Astrocyte (in vitro differentiated cells and primary cell): Measurements from ENCODE around the gene ATRAID. TPM values are rescaled to one million over a fixed set of nuclear protein-coding genes. Genes with fewer than 3 reads are reported as not detected.
A peak's percentile ranks its signal among the peaks of the same experiment; 100 is the strongest.

ENCODE experiments used
- DNase-seq: peaks from one replicate; pipeline ENCODE4 v3.0.0-alpha.2; 2010; ENCODE audit warnings: low read depth
- FAIRE-seq: peaks from 2 replicates; lab custom pipeline; 2011; peaks lifted over from hg19 to GRCh38; lab: Jason Lieb, UNC
- H2AFZ ChIP-seq: 2 replicates; pipeline ENCODE4 v1.6.0; 2012; ENCODE audit warnings: low read depth, low read length, inconsistent platforms
- H3K27ac ChIP-seq: 2 replicates; pipeline ENCODE4 v1.5.1; 2011; ENCODE audit warnings: low read depth, low read length, inconsistent platforms
- H3K27me3 ChIP-seq: 2 replicates; pipeline ENCODE4 v1.6.0; 2011; ENCODE audit warnings: low read length, inconsistent platforms; ENCODE audit not compliant: insufficient read depth
- H3K36me3 ChIP-seq: 2 replicates; pipeline ENCODE4 v1.5.1; 2011; ENCODE audit warnings: low read length, inconsistent platforms; ENCODE audit not compliant: insufficient read depth
- H3K4me1 ChIP-seq: 2 replicates; pipeline ENCODE4 v1.5.1; 2011; ENCODE audit warnings: low read length, inconsistent platforms; ENCODE audit not compliant: insufficient read depth
- H3K4me2 ChIP-seq: 2 replicates; pipeline ENCODE4 v1.6.0; 2012; ENCODE audit warnings: low read length, inconsistent platforms
- H3K4me3 ChIP-seq: 2 replicates; pipeline ENCODE4 v1.5.1; 2011; ENCODE audit warnings: low read depth, mild to moderate bottlenecking, low read length, inconsistent platforms; ENCODE audit not compliant: insufficient read depth
- H3K79me2 ChIP-seq: 2 replicates; pipeline ENCODE4 v1.6.0; 2012; ENCODE audit warnings: mild to moderate bottlenecking, low read length, inconsistent platforms; ENCODE audit not compliant: insufficient read depth
- H3K9ac ChIP-seq: 2 replicates; pipeline ENCODE4 v1.6.0; 2012; ENCODE audit warnings: mild to moderate bottlenecking, low read length, inconsistent platforms
- H3K9me3 ChIP-seq: 2 replicates; pipeline ENCODE4 v1.5.1; 2012; ENCODE audit warnings: low read depth, mild to moderate bottlenecking, low read length, inconsistent platforms; ENCODE audit not compliant: insufficient read depth
- H4K20me1 ChIP-seq: 2 replicates; pipeline ENCODE4 v1.6.0; 2012; ENCODE audit warnings: low read length, inconsistent platforms; ENCODE audit not compliant: insufficient read depth
- H3K27ac Mint-ChIP-seq: one replicate; pipeline ENCODE4 v1.8.0; 2021; ENCODE audit warnings: mild to moderate bottlenecking, mixed read lengths; ENCODE audit not compliant: unreplicated experiment
- H3K27me3 Mint-ChIP-seq: one replicate; pipeline ENCODE4 v1.8.0; 2021; ENCODE audit warnings: low read depth, mixed read lengths; ENCODE audit not compliant: unreplicated experiment
- H3K36me3 Mint-ChIP-seq: one replicate; pipeline ENCODE4 v1.8.0; 2021; ENCODE audit warnings: low read depth, mixed read lengths; ENCODE audit not compliant: unreplicated experiment
- H3K4me1 Mint-ChIP-seq: one replicate; pipeline ENCODE4 v1.8.0; 2021; ENCODE audit warnings: low read depth, mixed read lengths; ENCODE audit not compliant: unreplicated experiment
- H3K4me3 Mint-ChIP-seq: one replicate; pipeline ENCODE4 v1.8.0; 2021; ENCODE audit warnings: mild to moderate bottlenecking, moderate library complexity, mixed read lengths; ENCODE audit not compliant: unreplicated experiment
- H3K9me3 Mint-ChIP-seq: one replicate; pipeline ENCODE4 v1.8.0; 2021; ENCODE audit warnings: mild to moderate bottlenecking, mixed read lengths; ENCODE audit not compliant: unreplicated experiment
- EZH2 ChIP-seq: IDR thresholded peaks from 2 replicates; pipeline ENCODE4 v1.6.1; 2012; ENCODE audit warnings: mild to moderate bottlenecking, low read length, inconsistent platforms; ENCODE audit not compliant: insufficient read depth
- total RNA-seq: library from RNA; stranded (reverse); gene quantifications from 2 replicates; pipeline ENCODE4 v1.2.1, GENCODE V29; 2021
- TF ChIP-seq, protein P1 (sequence below): IDR thresholded peaks from 2 replicates; pipeline ENCODE4 v1.5.1; 2011; ENCODE audit warnings: low read depth, mild to moderate bottlenecking, inconsistent platforms, low read length, moderate library complexity; ENCODE audit not compliant: insufficient read depth

ATRAID gene
- total RNA-seq, 1 donor from 2014 or later, result 62.9 TPM

GRCh38 chr2:27264253-27264752, 52.5 kb downstream of the ATRAID start:
- H3K4me1 Mint-ChIP-seq, result peaks cover 3% of the 10 kb centered on the region
- Histone ChIP-seq H3K9ac (no peak overlapping the region), H3K27ac (no peak overlapping the region), H3K27me3 (peaks cover 78% of the 10 kb centered on the region), H3K4me3 (peak overlapping the region; percentile 46), H3K9me3 (peaks cover 2% of the 10 kb centered on the region), H3K36me3 (no peaks in the 10 kb centered on the region), H3K4me2 (peak overlapping the region; percentile 81), H2AFZ (peak overlapping the region; percentile 41), H3K4me1 (peaks cover 6% of the 10 kb centered on the region), H4K20me1 (peaks cover 14% of the 10 kb centered on the region), H3K79me2 (no peaks in the 10 kb centered on the region)
- H3K27ac Mint-ChIP-seq, result no peak overlapping the region
- FAIRE-seq (no peak), DNase-seq (no peak)
- H3K27me3 Mint-ChIP-seq, result peaks cover 41% of the 10 kb centered on the region
- TF ChIP-seq, protein P1, sequence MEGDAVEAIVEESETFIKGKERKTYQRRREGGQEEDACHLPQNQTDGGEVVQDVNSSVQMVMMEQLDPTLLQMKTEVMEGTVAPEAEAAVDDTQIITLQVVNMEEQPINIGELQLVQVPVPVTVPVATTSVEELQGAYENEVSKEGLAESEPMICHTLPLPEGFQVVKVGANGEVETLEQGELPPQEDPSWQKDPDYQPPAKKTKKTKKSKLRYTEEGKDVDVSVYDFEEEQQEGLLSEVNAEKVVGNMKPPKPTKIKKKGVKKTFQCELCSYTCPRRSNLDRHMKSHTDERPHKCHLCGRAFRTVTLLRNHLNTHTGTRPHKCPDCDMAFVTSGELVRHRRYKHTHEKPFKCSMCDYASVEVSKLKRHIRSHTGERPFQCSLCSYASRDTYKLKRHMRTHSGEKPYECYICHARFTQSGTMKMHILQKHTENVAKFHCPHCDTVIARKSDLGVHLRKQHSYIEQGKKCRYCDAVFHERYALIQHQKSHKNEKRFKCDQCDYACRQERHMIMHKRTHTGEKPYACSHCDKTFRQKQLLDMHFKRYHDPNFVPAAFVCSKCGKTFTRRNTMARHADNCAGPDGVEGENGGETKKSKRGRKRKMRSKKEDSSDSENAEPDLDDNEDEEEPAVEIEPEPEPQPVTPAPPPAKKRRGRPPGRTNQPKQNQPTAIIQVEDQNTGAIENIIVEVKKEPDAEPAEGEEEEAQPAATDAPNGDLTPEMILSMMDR, result no peak
- peak; percentile 90 for TF ChIP-seq EZH2
- peaks cover 3% of the 10 kb centered on the region for H3K9me3 Mint-ChIP-seq
- H3K36me3 Mint-ChIP-seq, result no peaks in the 10 kb centered on the region
- H3K4me3 Mint-ChIP-seq, result no peak overlapping the region

DNA sequence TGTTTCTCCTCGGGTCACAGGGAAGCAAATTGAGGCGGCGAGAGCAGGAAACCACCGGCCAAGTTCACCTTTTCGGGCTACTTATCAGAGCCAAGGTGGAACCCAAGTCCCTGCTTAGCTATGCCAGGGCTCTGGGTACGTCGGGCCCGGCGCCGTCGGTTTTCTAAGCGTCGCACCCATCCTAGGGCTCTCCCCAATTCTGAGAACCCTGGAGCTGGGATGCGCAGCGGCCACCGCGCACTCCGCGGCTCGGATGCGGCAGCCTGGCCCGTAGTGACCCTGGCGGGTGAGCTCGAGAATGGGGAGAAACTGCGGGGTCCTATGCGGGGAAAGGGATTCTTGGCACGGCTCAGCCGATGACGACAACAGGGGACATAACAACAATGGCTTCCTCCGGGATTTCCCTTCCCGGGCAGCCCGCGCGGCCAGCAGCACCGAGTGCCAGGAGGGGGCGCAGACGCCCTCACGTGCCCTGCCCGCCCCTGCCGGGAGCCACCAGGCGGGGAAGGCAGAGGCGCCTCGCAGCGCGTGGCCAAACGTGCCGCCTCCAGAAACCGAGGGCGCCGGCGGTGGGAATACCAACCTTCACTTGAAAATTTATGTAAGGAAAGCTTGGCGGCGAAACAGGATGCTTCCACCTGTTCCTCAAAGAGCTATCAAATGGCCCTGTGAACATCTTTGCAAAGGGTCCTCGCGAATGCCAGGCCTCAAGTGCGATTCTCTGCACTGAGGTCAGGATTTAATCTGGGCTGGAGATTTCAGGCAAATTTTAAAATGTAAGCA, 53.1 kb downstream of the ATRAID start:
- Histone ChIP-seq H3K9ac (no peak overlapping the region), H3K79me2 (no peaks in the 10 kb centered on the region), H2AFZ (peak overlapping the region; percentile 41), H3K27me3 (peaks cover 79% of the 10 kb centered on the region), H3K4me2 (peak overlapping the region; percentile 81), H3K9me3 (peaks cover 2% of the 10 kb centered on the region), H4K20me1 (peaks cover 14% of the 10 kb centered on the region), H3K4me3 (peak overlapping the region; percentile 46), H3K27ac (no peak overlapping the region), H3K4me1 (peaks cover 6% of the 10 kb centered on the region), H3K36me3 (no peaks in the 10 kb centered on the region)
- peaks cover 3% of the 10 kb centered on the region for H3K9me3 Mint-ChIP-seq
- TF ChIP-seq EZH2, result no peak
- peaks cover 39% of the 10 kb centered on the region for H3K27me3 Mint-ChIP-seq
- FAIRE-seq (no peak), DNase-seq (no peak)
- peaks cover 3% of the 10 kb centered on the region for H3K4me1 Mint-ChIP-seq
- H3K36me3 Mint-ChIP-seq, result no peaks in the 10 kb centered on the region
- peak overlapping the region; percentile 75 for H3K4me3 Mint-ChIP-seq
- H3K27ac Mint-ChIP-seq, result peak overlapping the region; percentile 67

- TF ChIP-seq, protein P1, result no peak
- TF ChIP-seq EZH2, result no peak
- Mint-ChIP-seq H3K27me3 (peaks cover 37% of the 10 kb centered on the region), H3K9me3 (peaks cover 3% of the 10 kb centered on the region), H3K27ac (no peak overlapping the region), H3K4me1 (peaks cover 7% of the 10 kb centered on the region), H3K36me3 (no peaks in the 10 kb centered on the region), H3K4me3 (no peak overlapping the region)
- DNase-seq, result no peak
- H3K27ac ChIP-seq, result no peak overlapping the region
- no peaks in the 10 kb centered on the region for H3K36me3 ChIP-seq
- FAIRE-seq, result no peak
- H3K4me3 ChIP-seq, result no peak overlapping the region
- H3K27me3 ChIP-seq, result peaks cover 75% of the 10 kb centered on the region
- H3K9ac ChIP-seq, result no peak overlapping the region
- H3K4me1 ChIP-seq, result peaks cover 6% of the 10 kb centered on the region
- peaks cover 14% of the 10 kb centered on the region for H4K20me1 ChIP-seq
- peak overlapping the region; percentile 81 for H3K4me2 ChIP-seq
- H3K79me2 ChIP-seq, result no peaks in the 10 kb centered on the region
- peaks cover 2% of the 10 kb centered on the region for H3K9me3 ChIP-seq
- H2AFZ ChIP-seq, result no peak overlapping the region
Observed at GRCh38 chr2:27265536-27265870, 53.7 kb downstream of the ATRAID start.

Other genes starting within 250 kb of the ATRAID start
- 27.0 and 29.0 TPM in 2 replicates for gene MAPRE3, start 241.4 kb upstream of the ATRAID start, total RNA-seq
- 93.5 and 108 TPM in 2 replicates for gene TMEM214, start 179.1 kb upstream of the ATRAID start, total RNA-seq
- 19.9 and 20.7 TPM in 2 replicates for gene AGBL5, start 160.4 kb upstream of the ATRAID start, total RNA-seq
- 395 and 419 TPM in 2 replicates for gene OST4, start 140.4 kb upstream of the ATRAID start, total RNA-seq
- 0.95 and 1.2 TPM in 2 replicates for gene EMILIN1, start 133.4 kb upstream of the ATRAID start, total RNA-seq
- 0.94 and 0.95 TPM in 2 replicates for gene KHK, start 125.3 kb upstream of the ATRAID start, total RNA-seq
- gene CGREF1, start 92.9 kb upstream of the ATRAID start, total RNA-seq, result 1.8 and 3.0 TPM in 2 replicates
- gene ABHD1, start 88.2 kb upstream of the ATRAID start, total RNA-seq, result not detected in 2 replicates
- gene PREB, start 77.4 kb upstream of the ATRAID start, total RNA-seq, result 48.9 and 49.2 TPM in 2 replicates
- not detected in 2 replicates for gene PRR30, start 72.6 kb upstream of the ATRAID start, total RNA-seq
- gene TCF23, start 63.0 kb upstream of the ATRAID start, total RNA-seq, result not detected in 2 replicates
- gene SLC5A6, start 227 bp downstream of the ATRAID start, total RNA-seq, result 43.9 and 54.0 TPM in 2 replicates
- gene CAD, start 5.3 kb downstream of the ATRAID start, total RNA-seq, result 50.7 and 51.2 TPM in 2 replicates
- 0.16 and 0.34 TPM in 2 replicates for gene SLC30A3, start 51.0 kb downstream of the ATRAID start, total RNA-seq
- not detected in 2 replicates for gene DNAJC5G, start 63.4 kb downstream of the ATRAID start, total RNA-seq
- not detected in 2 replicates for gene TRIM54, start 70.4 kb downstream of the ATRAID start, total RNA-seq
- 1.1 and 1.5 TPM in 2 replicates for gene UCN, start 96.4 kb downstream of the ATRAID start, total RNA-seq
- gene MPV17, start 111.1 kb downstream of the ATRAID start, total RNA-seq, result 54.0 and 55.7 TPM in 2 replicates
- gene GTF3C2, start 144.7 kb downstream of the ATRAID start, total RNA-seq, result 52.9 and 61.3 TPM in 2 replicates
- gene EIF2B4, start 158.3 kb downstream of the ATRAID start, total RNA-seq, result 43.3 and 47.3 TPM in 2 replicates
- 69.9 and 86.6 TPM in 2 replicates for gene SNX17, start 158.6 kb downstream of the ATRAID start, total RNA-seq
- gene ZNF513, start 168.7 kb downstream of the ATRAID start, total RNA-seq, result 13.5 and 13.7 TPM in 2 replicates
- 77.3 and 79.0 TPM in 2 replicates for gene PPM1G, start 197.6 kb downstream of the ATRAID start, total RNA-seq
- gene NRBP1, start 216.6 kb downstream of the ATRAID start, total RNA-seq, result 119 and 127 TPM in 2 replicates
- 1.4 and 1.9 TPM in 2 replicates for gene KRTCAP3, start 230.3 kb downstream of the ATRAID start, total RNA-seq